ENCODE data around the gene CNTN5.

The CNTN5 gene

DNA sequence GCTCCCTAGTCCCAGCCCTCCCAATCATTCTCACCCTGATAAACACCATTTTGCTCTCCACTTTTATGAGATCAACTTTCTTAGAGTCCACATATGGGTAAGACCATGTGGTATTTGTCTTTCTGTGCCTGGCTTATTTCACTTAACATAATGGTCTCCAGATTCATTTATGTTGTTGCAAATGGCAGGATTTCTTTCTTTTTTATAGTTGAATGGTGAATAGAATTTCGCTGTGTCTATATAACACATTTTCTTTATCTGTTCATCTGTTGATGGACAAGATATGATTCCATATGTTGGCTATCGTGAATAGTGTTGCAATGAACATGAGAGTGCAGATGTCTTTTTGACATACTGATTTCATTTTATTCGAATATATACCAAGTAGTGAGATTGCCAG is 1298.9 kb downstream of the CNTN5 start:
- TF ChIP-seq TCF12 (IDR thresholded peaks at IDR 0.05; ENCODE audit: low read depth) (no peak), YY1 (IDR thresholded peaks at IDR 0.05; ENCODE audit: low read depth) (no peak), TEAD4 (IDR thresholded peaks at IDR 0.05) (no peak), NFIC (IDR thresholded peaks at IDR 0.05) (no peak), FOXM1 (IDR thresholded peaks at IDR 0.05; ENCODE audit: borderline replicate concordance, low read depth) (no peak), RAD21 (IDR thresholded peaks at IDR 0.05; ENCODE audit: low read depth) (no peak), TAF1 (IDR thresholded peaks at IDR 0.05; ENCODE audit: low read depth) (no peak), CEBPB (IDR thresholded peaks at IDR 0.05) (no peak), CREB1 (IDR thresholded peaks at IDR 0.05; ENCODE audit: low read depth) (no peak), ZBTB7A (IDR thresholded peaks at IDR 0.05; ENCODE audit: low read depth) (no peak), EP300 (IDR thresholded peaks at IDR 0.05; ENCODE audit: borderline replicate concordance) (no peak)
- TF ChIP-seq, protein P1, sequence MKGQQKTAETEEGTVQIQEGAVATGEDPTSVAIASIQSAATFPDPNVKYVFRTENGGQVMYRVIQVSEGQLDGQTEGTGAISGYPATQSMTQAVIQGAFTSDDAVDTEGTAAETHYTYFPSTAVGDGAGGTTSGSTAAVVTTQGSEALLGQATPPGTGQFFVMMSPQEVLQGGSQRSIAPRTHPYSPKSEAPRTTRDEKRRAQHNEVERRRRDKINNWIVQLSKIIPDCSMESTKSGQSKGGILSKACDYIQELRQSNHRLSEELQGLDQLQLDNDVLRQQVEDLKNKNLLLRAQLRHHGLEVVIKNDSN (IDR thresholded peaks at IDR 0.05) = no peak

DNA sequence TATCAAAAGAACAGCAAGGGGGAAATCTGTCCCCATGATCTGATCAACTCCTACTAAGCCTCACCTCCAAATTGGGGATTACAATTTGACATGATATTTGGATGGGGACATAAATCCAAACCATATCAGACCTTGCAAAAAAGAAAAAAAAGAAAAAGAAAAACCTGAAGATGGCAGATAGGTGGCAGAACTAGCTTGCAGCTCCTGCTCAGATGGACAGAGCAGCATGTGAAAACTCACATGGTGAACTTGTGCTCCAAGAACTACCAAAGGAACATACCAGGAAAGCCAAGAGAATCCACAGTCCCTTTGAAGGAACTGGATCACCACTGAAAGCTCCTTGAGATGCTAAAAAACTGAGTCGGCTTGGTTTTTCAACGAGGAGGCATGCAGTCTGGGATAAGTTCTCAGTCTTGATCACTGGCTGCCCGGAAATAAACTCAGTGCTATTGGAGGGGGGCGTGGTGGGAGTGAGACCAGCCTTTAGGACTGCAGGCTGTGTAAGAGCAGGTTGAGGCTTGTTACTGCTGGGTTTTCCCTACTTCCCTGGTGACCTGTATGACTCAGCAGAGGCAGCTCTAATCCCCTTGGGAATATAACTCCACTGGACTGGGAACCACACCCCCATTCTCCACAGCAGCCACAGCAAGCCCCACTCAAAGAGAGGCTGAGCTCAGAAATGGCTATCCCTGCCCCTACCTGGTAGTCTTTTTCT is 1308.0 kb downstream of the CNTN5 start:
- TF ChIP-seq REST (IDR thresholded peaks at IDR 0.05; ENCODE audit: low read depth) = no peak
- TF ChIP-seq CEBPB (IDR thresholded peaks at IDR 0.05) = no peak
- TF ChIP-seq RAD21 (IDR thresholded peaks at IDR 0.05; ENCODE audit: low read depth) = peak; percentile 48

- TF ChIP-seq NFIC (IDR thresholded peaks at IDR 0.05) (peak; percentile 48), REST (IDR thresholded peaks at IDR 0.05; ENCODE audit: low read depth) (no peak), YY1 (IDR thresholded peaks at IDR 0.05; ENCODE audit: low read depth) (no peak), ZBTB7A (IDR thresholded peaks at IDR 0.05; ENCODE audit: low read depth) (no peak)
Observed at GRCh38 chr11:100329352-100329751, 1308.6 kb downstream of the CNTN5 start.

GRCh38 chr11:100336873-100337272 is 1316.1 kb downstream of the CNTN5 start:
- no peak for TF ChIP-seq FOXM1 (IDR thresholded peaks at IDR 0.05; ENCODE audit: borderline replicate concordance, low read depth)
- TF ChIP-seq CEBPB (IDR thresholded peaks at IDR 0.05) = no peak
- no peak for TF ChIP-seq TCF12 (IDR thresholded peaks at IDR 0.05; ENCODE audit: low read depth)
- TF ChIP-seq RAD21 (IDR thresholded peaks at IDR 0.05; ENCODE audit: low read depth) = no peak
- TF ChIP-seq EP300 (IDR thresholded peaks at IDR 0.05; ENCODE audit: borderline replicate concordance) = no peak
- TF ChIP-seq TEAD4 (IDR thresholded peaks at IDR 0.05) = no peak
- TF ChIP-seq YY1 (IDR thresholded peaks at IDR 0.05; ENCODE audit: low read depth) = no peak
- no peak for TF ChIP-seq EGR1 (IDR thresholded peaks at IDR 0.05)
- TF ChIP-seq, protein P1 (IDR thresholded peaks at IDR 0.05) = no peak
- TF ChIP-seq REST (IDR thresholded peaks at IDR 0.05; ENCODE audit: low read depth) = no peak
- no peak for TF ChIP-seq ZBTB7A (IDR thresholded peaks at IDR 0.05; ENCODE audit: low read depth)
- no peak for TF ChIP-seq TAF1 (IDR thresholded peaks at IDR 0.05; ENCODE audit: low read depth)
- TF ChIP-seq CREB1 (IDR thresholded peaks at IDR 0.05; ENCODE audit: low read depth) = no peak
- TF ChIP-seq NFIC (IDR thresholded peaks at IDR 0.05) = no peak
- no peak for TF ChIP-seq MAX (IDR thresholded peaks at IDR 0.05)

Data from Ishikawa (cell line).